ENCODE measurements around the gene LRRC58. TPM values are rescaled to one million over a fixed set of nuclear protein-coding genes. Genes with fewer than 3 reads are reported as not detected.

LRRC58 gene
- total and polyA plus RNA-seq, 2 of the 13 experiments (the other 11 are each of a cell fraction or from before 2014, with no cell fraction given), result 9.7 to 17.3 TPM

DNA sequence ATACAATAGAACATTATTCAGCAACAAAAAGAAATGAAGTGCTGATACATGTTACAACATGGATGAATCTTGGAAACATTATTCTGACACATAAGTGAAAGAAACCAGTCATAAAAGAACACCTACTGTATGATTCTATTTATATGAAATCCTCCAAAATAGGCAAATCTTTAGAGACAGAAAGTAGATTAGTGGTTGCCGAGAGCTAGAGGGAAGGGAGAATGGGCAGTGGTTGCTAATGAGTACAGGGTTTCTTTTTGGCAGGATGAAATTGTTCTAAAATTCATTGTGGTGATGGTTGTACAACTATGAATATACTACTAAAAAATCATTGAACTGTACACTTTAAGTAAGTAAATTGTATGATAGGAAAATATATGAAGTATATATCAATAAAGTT, 6.3 kb upstream of the LRRC58 start:
- no peak for DNase-seq (ENCODE audit: low spot score)
- Histone ChIP-seq H4K20me1 (ENCODE audit: insufficient read depth, low read length) (no peaks in the 10 kb centered on the region), H3K27ac (ENCODE audit: extremely low read length, insufficient read depth, low read length) (no peak overlapping the region), H3K27me3 (ENCODE audit: control insufficient read depth in 1 of 2, insufficient read depth in 2 of 2, low read length in 2 of 2) (peaks cover 0 to 7% of the 10 kb centered on the region in 2 experiments; a peak in 2 of 5 replicates), H3K36me3 (replicated peaks in 1 of 2; ENCODE audit: control insufficient read depth in 1 of 2, insufficient read depth in 2 of 2, low read length in 2 of 2) (no peaks in the 10 kb centered on the region), H3K4me1 (ENCODE audit: insufficient read depth, low read length) (peaks cover 6% of the 10 kb centered on the region), H3K4me2 (ENCODE audit: low read depth, low read length) (no peak overlapping the region), H3K79me2 (ENCODE audit: insufficient read depth, low read length) (no peaks in the 10 kb centered on the region), H3K9ac (ENCODE audit: insufficient read depth, low read depth, low read length) (no peak overlapping the region), H2AFZ (ENCODE audit: low read length) (no peak overlapping the region), H3K4me3 (replicated peaks in 1 of 3; ENCODE audit: insufficient read depth in 1 of 3, low read depth in 2 of 3, low read length in 3 of 3) (no peak overlapping the region), H3K9me3 (ENCODE audit: low read length) (no peaks in the 10 kb centered on the region)
- ATAC-seq, result no peak
- CTCF ChIA-PET (ENCODE audit: low intra/inter-chr PET ratio, low total read pairs), result no interaction called here
- 4% methylated on average over 1 of the region's 1 CpG for WGBS (ENCODE audit: low lambda C conversion rate)
- in situ Hi-C loops (cut with HindIII; ENCODE audit: extremely low pct_ligation_motif_present, low pct_unique_long_range_greater_than_20kb) (no loop called here), intact Hi-C loops (cut with micrococcal nuclease; ENCODE audit: unreplicated experiment) (no loop called here)
- TF ChIP-seq ZNF17 (CRISPR knock-in tag; IDR thresholded peaks at IDR 0.05), result no peak
- TF ChIP-seq TBP (CRISPR knock-in tag; IDR thresholded peaks at IDR 0.05), result no peak
- no peak for TF ChIP-seq DNMT3B (CRISPR knock-in tag; conservative IDR thresholded peaks at IDR 0.05)
- no peak for TF ChIP-seq SNRNP70 (IDR thresholded peaks at IDR 0.05; ENCODE audit: low read depth, low read length)
- TF ChIP-seq HOXA7 (CRISPR knock-in tag; IDR thresholded peaks at IDR 0.05), result no peak
- no peak for TF ChIP-seq ZNF225 (CRISPR knock-in tag; IDR thresholded peaks at IDR 0.05)
- TF ChIP-seq MYNN (CRISPR knock-in tag; IDR thresholded peaks at IDR 0.05; ENCODE audit: low read depth), result no peak
- TF ChIP-seq ZNF326 (CRISPR knock-in tag; IDR thresholded peaks at IDR 0.05; ENCODE audit: borderline replicate concordance), result no peak
- no peak for TF ChIP-seq KDM6A (CRISPR knock-in tag; IDR thresholded peaks at IDR 0.05; ENCODE audit: low read depth)
- TF ChIP-seq ZBTB1 (CRISPR knock-in tag; IDR thresholded peaks at IDR 0.05; ENCODE audit: borderline replicate concordance), result no peak
- no peak for TF ChIP-seq ZSCAN30 (CRISPR knock-in tag; IDR thresholded peaks at IDR 0.05)
- TF ChIP-seq PRPF4 (IDR thresholded peaks at IDR 0.05; ENCODE audit: low read depth, low read length, poor library complexity, severe bottlenecking), result no peak
- no peak for TF ChIP-seq ZNF432 (CRISPR knock-in tag; IDR thresholded peaks at IDR 0.05; ENCODE audit: borderline replicate concordance)
- TF ChIP-seq, protein P1, sequence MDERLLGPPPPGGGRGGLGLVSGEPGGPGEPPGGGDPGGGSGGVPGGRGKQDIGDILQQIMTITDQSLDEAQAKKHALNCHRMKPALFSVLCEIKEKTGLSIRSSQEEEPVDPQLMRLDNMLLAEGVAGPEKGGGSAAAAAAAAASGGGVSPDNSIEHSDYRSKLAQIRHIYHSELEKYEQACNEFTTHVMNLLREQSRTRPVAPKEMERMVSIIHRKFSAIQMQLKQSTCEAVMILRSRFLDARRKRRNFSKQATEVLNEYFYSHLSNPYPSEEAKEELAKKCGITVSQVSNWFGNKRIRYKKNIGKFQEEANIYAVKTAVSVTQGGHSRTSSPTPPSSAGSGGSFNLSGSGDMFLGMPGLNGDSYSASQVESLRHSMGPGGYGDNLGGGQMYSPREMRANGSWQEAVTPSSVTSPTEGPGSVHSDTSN (CRISPR knock-in tag; IDR thresholded peaks at IDR 0.05), result no peak
- TF ChIP-seq ZBTB20 (CRISPR knock-in tag; IDR thresholded peaks at IDR 0.05; ENCODE audit: borderline replicate concordance, low read depth), result no peak
- no peak for TF ChIP-seq EZH2 (conservative IDR thresholded peaks at IDR 0.05; ENCODE audit: low read depth, low read length)
- TF ChIP-seq GATAD2A (CRISPR knock-in tag; IDR thresholded peaks at IDR 0.05), result no peak
- TF ChIP-seq, protein P2, sequence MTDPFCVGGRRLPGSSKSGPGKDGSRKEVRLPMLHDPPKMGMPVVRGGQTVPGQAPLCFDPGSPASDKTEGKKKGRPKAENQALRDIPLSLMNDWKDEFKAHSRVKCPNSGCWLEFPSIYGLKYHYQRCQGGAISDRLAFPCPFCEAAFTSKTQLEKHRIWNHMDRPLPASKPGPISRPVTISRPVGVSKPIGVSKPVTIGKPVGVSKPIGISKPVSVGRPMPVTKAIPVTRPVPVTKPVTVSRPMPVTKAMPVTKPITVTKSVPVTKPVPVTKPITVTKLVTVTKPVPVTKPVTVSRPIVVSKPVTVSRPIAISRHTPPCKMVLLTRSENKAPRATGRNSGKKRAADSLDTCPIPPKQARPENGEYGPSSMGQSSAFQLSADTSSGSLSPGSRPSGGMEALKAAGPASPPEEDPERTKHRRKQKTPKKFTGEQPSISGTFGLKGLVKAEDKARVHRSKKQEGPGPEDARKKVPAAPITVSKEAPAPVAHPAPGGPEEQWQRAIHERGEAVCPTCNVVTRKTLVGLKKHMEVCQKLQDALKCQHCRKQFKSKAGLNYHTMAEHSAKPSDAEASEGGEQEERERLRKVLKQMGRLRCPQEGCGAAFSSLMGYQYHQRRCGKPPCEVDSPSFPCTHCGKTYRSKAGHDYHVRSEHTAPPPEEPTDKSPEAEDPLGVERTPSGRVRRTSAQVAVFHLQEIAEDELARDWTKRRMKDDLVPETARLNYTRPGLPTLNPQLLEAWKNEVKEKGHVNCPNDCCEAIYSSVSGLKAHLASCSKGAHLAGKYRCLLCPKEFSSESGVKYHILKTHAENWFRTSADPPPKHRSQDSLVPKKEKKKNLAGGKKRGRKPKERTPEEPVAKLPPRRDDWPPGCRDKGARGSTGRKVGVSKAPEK (CRISPR knock-in tag; IDR thresholded peaks at IDR 0.05; ENCODE audit: borderline replicate concordance), result no peak
- TF ChIP-seq NCOA5 (CRISPR knock-in tag; IDR thresholded peaks at IDR 0.05), result no peak
- TF ChIP-seq, protein P3, sequence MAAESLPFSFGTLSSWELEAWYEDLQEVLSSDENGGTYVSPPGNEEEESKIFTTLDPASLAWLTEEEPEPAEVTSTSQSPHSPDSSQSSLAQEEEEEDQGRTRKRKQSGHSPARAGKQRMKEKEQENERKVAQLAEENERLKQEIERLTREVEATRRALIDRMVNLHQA (CRISPR knock-in tag; IDR thresholded peaks at IDR 0.05), result no peak
- no TSS peak for BruUV-seq (replicated peaks)
- FAIRE-seq, result no peak
- POLR2A ChIA-PET, result no interaction called here

Data from HepG2 (cell line).